Measurements from ENCODE around the gene TNNI2. TPM values are rescaled to one million over a fixed set of nuclear protein-coding genes. Genes with fewer than 3 reads are reported as not detected.

TNNI2 gene
- total RNA-seq, 2 experiments from 2014 or later = 2.5 to 14.3 TPM

DNA sequence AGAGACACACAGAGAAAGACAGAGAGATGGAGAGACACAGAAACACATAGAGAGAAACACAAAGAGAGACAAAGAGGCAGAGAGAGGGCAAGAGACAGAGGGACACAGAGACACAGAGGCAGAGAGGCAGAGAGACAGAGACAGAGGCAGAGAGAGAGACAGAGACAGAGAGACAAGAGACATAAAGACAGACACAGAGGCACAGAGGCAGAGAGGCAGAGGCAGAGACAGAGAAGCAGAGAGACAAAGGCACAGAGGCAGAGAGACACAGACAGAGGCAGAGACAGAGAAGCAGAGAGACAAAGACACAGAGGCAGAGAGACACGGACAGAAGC lies 6.3 kb downstream of the TNNI2 start:
- ChIA-PET CTCF (ENCODE audit: unreplicated experiment) (no interaction called here), POLR2A (no interaction called here)
- Histone ChIP-seq H3K27ac (ENCODE audit: low read depth, low read length, poor library complexity, severe bottlenecking) (no peak overlapping the region), H2AFZ (ENCODE audit: low read length) (no peak overlapping the region), H3K9me3 (ENCODE audit: low read length) (no peaks in the 10 kb centered on the region), H3K4me1 (ENCODE audit: insufficient read depth, low read length, poor library complexity, severe bottlenecking) (peaks cover 33% of the 10 kb centered on the region), H3K9me2 (ENCODE audit: insufficient read depth, low read length) (no peaks in the 10 kb centered on the region), H3K4me2 (ENCODE audit: low read length) (no peak overlapping the region), H3K36me3 (ENCODE audit: insufficient read depth, low read length) (no peaks in the 10 kb centered on the region), H4K20me1 (ENCODE audit: insufficient read depth, low read length) (no peaks in the 10 kb centered on the region), H3K79me2 (ENCODE audit: insufficient read depth, low read depth, low read length) (no peaks in the 10 kb centered on the region), H3K4me3 (ENCODE audit: low read depth, low read length, poor library complexity, severe bottlenecking) (no peak overlapping the region)
- DNase-seq (ENCODE audit: low spot score) = no peak
- no peak for TF ChIP-seq EZH2phosphoT487 (IDR thresholded peaks at IDR 0.05; ENCODE audit: borderline replicate concordance, low read depth, low read length)
- TF ChIP-seq, protein P1, sequence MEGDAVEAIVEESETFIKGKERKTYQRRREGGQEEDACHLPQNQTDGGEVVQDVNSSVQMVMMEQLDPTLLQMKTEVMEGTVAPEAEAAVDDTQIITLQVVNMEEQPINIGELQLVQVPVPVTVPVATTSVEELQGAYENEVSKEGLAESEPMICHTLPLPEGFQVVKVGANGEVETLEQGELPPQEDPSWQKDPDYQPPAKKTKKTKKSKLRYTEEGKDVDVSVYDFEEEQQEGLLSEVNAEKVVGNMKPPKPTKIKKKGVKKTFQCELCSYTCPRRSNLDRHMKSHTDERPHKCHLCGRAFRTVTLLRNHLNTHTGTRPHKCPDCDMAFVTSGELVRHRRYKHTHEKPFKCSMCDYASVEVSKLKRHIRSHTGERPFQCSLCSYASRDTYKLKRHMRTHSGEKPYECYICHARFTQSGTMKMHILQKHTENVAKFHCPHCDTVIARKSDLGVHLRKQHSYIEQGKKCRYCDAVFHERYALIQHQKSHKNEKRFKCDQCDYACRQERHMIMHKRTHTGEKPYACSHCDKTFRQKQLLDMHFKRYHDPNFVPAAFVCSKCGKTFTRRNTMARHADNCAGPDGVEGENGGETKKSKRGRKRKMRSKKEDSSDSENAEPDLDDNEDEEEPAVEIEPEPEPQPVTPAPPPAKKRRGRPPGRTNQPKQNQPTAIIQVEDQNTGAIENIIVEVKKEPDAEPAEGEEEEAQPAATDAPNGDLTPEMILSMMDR (conservative IDR thresholded peaks at IDR 0.05; ENCODE audit: low read length) = no peak
- intact Hi-C loops (cut with micrococcal nuclease; ENCODE audit: unreplicated experiment) = no loop called here
- no TSS peak for BruUV-seq (replicated peaks)

DNA sequence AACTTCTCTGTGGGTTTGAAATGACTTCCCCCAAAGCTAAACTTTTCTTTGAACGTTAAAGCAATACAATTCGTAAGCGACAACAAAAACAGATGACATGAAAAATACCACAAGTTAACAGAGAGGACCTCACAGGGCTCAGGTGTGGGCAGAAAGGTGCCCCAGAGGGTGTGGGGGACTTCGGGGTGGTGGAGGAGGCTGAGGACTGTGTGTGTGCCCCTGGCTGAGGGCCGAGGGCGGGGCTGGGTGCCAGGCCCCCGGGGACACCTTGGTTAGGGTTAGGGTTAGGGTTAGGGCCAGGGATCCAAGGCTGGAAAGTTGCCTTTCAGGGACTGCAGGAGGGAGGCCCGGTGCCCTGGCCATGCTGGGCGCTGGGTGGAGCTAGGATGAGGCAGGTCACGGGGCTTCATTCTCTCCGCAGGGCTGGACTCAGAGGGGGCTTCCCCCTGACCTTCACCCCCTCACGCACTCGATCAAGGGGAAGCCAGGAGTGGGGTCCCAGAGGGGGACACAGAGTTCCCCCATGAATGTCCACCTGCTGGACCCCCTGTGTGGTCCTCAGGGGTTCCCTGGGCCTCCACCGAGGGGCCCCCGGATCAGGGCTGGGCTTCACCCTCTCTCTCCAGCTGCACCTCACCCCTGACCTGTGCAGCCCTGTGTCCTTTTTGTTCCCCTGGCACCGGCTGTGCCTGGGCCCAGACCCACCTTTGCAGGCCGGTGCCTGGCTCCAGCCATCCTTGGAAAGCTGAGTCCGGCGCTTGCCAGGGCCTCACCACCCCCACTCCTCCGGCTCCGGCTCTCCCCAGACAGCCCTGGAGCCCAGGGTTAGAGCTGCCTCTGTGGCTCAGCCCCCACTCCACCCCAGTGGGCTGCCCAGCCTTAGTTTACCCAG lies 7.0 kb downstream of the TNNI2 start:
- intact Hi-C loops (cut with micrococcal nuclease; ENCODE audit: unreplicated experiment) = no loop called here
- no TSS peak for BruUV-seq (replicated peaks)
- no peak for DNase-seq (ENCODE audit: low spot score)
- H3K9me2 ChIP-seq (ENCODE audit: insufficient read depth, low read length) = no peaks in the 10 kb centered on the region
- peaks cover 33% of the 10 kb centered on the region for H3K4me1 ChIP-seq (ENCODE audit: insufficient read depth, low read length, poor library complexity, severe bottlenecking)
- ChIA-PET CTCF (ENCODE audit: unreplicated experiment) (no interaction called here), POLR2A (no interaction called here)
- H3K36me3 ChIP-seq (ENCODE audit: insufficient read depth, low read length) = no peaks in the 10 kb centered on the region
- H3K4me3 ChIP-seq (ENCODE audit: low read depth, low read length, poor library complexity, severe bottlenecking) = no peak overlapping the region
- no peaks in the 10 kb centered on the region for H4K20me1 ChIP-seq (ENCODE audit: insufficient read depth, low read length)
- no peak overlapping the region for H2AFZ ChIP-seq (ENCODE audit: low read length)
- no peaks in the 10 kb centered on the region for H3K9me3 ChIP-seq (ENCODE audit: low read length)
- H3K27ac ChIP-seq (ENCODE audit: low read depth, low read length, poor library complexity, severe bottlenecking) = no peak overlapping the region
- H3K4me2 ChIP-seq (ENCODE audit: low read length) = no peak overlapping the region
- H3K79me2 ChIP-seq (ENCODE audit: insufficient read depth, low read depth, low read length) = no peaks in the 10 kb centered on the region
- TF ChIP-seq, protein P1 (conservative IDR thresholded peaks at IDR 0.05; ENCODE audit: low read length) = no peak

DNA sequence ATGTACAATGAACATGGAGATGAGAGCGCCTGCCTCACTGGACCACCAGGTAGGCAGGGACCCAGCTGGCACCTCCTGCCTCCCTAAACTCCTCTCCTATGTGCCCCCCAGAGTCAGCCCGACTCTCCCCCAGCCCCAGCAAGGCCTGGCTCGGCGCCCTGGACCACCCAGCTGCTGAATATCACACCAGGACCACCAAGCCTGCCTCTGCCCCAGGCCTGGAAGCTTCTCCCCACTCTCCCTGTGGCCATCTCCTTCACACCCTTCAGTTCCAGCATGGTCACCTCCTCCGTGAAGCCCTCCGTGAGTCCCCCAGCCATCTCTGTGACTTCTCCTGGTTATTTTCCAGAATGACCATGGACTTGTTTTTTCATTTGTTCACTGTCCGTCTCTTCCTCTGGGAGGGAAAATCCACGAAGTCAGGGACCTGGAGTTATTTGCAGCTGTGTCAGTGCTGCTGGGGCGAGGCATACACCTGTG lies 7.7 kb downstream of the TNNI2 start:
- POLR2A ChIA-PET = interaction anchor here (0.6 kb wide), 1 partner anchor 16 kb away, joined by 4 read pairs; no protein-coding TSS in a partner anchor
- Histone ChIP-seq H3K9me3 (ENCODE audit: low read length) (no peaks in the 10 kb centered on the region), H4K20me1 (ENCODE audit: insufficient read depth, low read length) (no peaks in the 10 kb centered on the region), H3K36me3 (ENCODE audit: insufficient read depth, low read length) (no peaks in the 10 kb centered on the region), H3K27ac (ENCODE audit: low read depth, low read length, poor library complexity, severe bottlenecking) (no peak overlapping the region), H3K9me2 (ENCODE audit: insufficient read depth, low read length) (no peaks in the 10 kb centered on the region), H3K4me1 (ENCODE audit: insufficient read depth, low read length, poor library complexity, severe bottlenecking) (peaks cover 37% of the 10 kb centered on the region), H3K4me2 (ENCODE audit: low read length) (no peak overlapping the region), H3K4me3 (ENCODE audit: low read depth, low read length, poor library complexity, severe bottlenecking) (no peak overlapping the region), H2AFZ (ENCODE audit: low read length) (no peak overlapping the region), H3K79me2 (ENCODE audit: insufficient read depth, low read depth, low read length) (no peaks in the 10 kb centered on the region)
- CTCF ChIA-PET (ENCODE audit: unreplicated experiment) = no interaction called here
- DNase-seq (ENCODE audit: low spot score) = no peak
- no peak for TF ChIP-seq EZH2phosphoT487 (IDR thresholded peaks at IDR 0.05; ENCODE audit: borderline replicate concordance, low read depth, low read length)
- TF ChIP-seq, protein P1 (conservative IDR thresholded peaks at IDR 0.05; ENCODE audit: low read length) = no peak
- intact Hi-C loops (cut with micrococcal nuclease; ENCODE audit: unreplicated experiment) = no loop called here
- no TSS peak for BruUV-seq (replicated peaks)

Measured in OCI-LY7 (cell line).